H1 (cell line): Measurements from ENCODE around the gene TSPAN6. TPM values are rescaled to one million over a fixed set of nuclear protein-coding genes. Genes with fewer than 3 reads are reported as not detected.

ENCODE experiments used
- CTCF ChIA-PET: fragments of 300-600 bp; sonication (Branson Sonifier 250); formaldehyde crosslinking; loops from one replicate; lab custom pipeline; 2021; ENCODE audit not compliant: partially characterized antibody; lab: Charles Lee
- POLR2A ChIA-PET: fragments of 300-600 bp; sonication (Branson Sonifier 250); formaldehyde crosslinking; loops from one replicate; lab custom pipeline; 2021; ENCODE audit warnings: inconsistent platforms; ENCODE audit not compliant: partially characterized antibody; lab: Charles Lee
- DNase-seq, 2 experiments: peaks; one replicate each; pipeline versions ENCODE4 v3.0.0 to v3.0.0-alpha.2; 2010 to 2022; ENCODE audit warnings: low spot score in 2 of 2, low read depth in 1 of 2, mixed read lengths in 1 of 2
- FAIRE-seq: peaks from 2 replicates; lab custom pipeline; 2011; peaks lifted over from hg19 to GRCh38; lab: Jason Lieb, UNC
- H2AFZ ChIP-seq: 2 replicates; pipeline ENCODE4 v1.8.1; 2012; ENCODE audit warnings: low read length, inconsistent platforms
- H2AK5ac ChIP-seq: 2 replicates; pipeline ENCODE4 v1.6.1; 2013; ENCODE audit warnings: low read depth, low read length
- H2BK120ac ChIP-seq: replicated peaks from 2 replicates; pipeline ENCODE3; 2013; ENCODE audit warnings: low read depth, low read length, inconsistent platforms
- H2BK12ac ChIP-seq: 2 replicates; pipeline ENCODE4 v1.6.1; 2013; ENCODE audit warnings: low read depth, low read length
- H2BK15ac ChIP-seq: 2 replicates; pipeline ENCODE4 v1.6.1; 2013; ENCODE audit warnings: low read length
- H2BK20ac ChIP-seq: 2 replicates; pipeline ENCODE4 v1.6.1; 2013; ENCODE audit warnings: low read length
- H2BK5ac ChIP-seq: 2 replicates; pipeline ENCODE4 v1.6.1; 2013; ENCODE audit warnings: low read depth, low read length
- H3K14ac ChIP-seq: 2 replicates; pipeline ENCODE4 v1.6.1; 2013; ENCODE audit warnings: inconsistent platforms; ENCODE audit not compliant: insufficient read length
- H3K18ac ChIP-seq: 2 replicates; pipeline ENCODE4 v1.6.1; 2013; ENCODE audit warnings: low read length; ENCODE audit errors: extremely low read depth
- H3K23ac ChIP-seq: 2 replicates; pipeline ENCODE4 v1.6.1; 2013; ENCODE audit warnings: inconsistent platforms; ENCODE audit not compliant: insufficient read length
- H3K23me2 ChIP-seq: 2 replicates; pipeline ENCODE4 v1.6.1; 2013; ENCODE audit warnings: low read depth, low read length
- H3K27ac ChIP-seq: 2 replicates; pipeline ENCODE4 v1.6.1; 2011; ENCODE audit warnings: low read depth, low read length, inconsistent platforms
- H3K27me3 ChIP-seq, 4 experiments: replicated peaks in 1 of 4; 1 replicate in 1 of 4; 2 replicates in 3 of 4; pipeline versions ENCODE4 v1.6.1 to v1.8.1; 2011 to 2013; ENCODE audit warnings: low read length in 3 of 4, mild to moderate bottlenecking in 3 of 4, inconsistent platforms in 2 of 4, mixed read lengths in 2 of 4, moderate library complexity in 1 of 4; ENCODE audit not compliant: control insufficient read depth in 3 of 4, insufficient read depth in 3 of 4; ENCODE audit errors: extremely low read depth in 1 of 4
- H3K36me3 ChIP-seq, 4 experiments: 2 replicates each; pipeline versions ENCODE4 v1.6.1 to v1.8.1; 2011 to 2013; ENCODE audit warnings: mild to moderate bottlenecking in 4 of 4, low read length in 3 of 4, moderate library complexity in 2 of 4, control low read depth in 1 of 4, inconsistent platforms in 1 of 4; ENCODE audit not compliant: insufficient read depth in 4 of 4, control insufficient read depth in 2 of 4
- H3K4ac ChIP-seq: replicated peaks from 2 replicates; pipeline ENCODE3; 2013; ENCODE audit warnings: low read length, low read depth, mixed read lengths, inconsistent platforms; ENCODE audit not compliant: insufficient read length
- H3K4me1 ChIP-seq, 4 experiments: replicated peaks in 1 of 4; 1 replicate in 1 of 4; 2 replicates in 3 of 4; pipeline versions ENCODE4 v1.6.1 to v1.8.1; 2011 to 2013; ENCODE audit warnings: low read length in 3 of 4, inconsistent platforms in 2 of 4, mixed read lengths in 1 of 4; ENCODE audit not compliant: insufficient read depth in 4 of 4, control insufficient read depth in 3 of 4
- H3K4me2 ChIP-seq, 2 experiments: 2 replicates each; pipeline versions ENCODE4 v1.6.1 to v1.8.1; 2011 to 2013; ENCODE audit warnings: low read depth in 2 of 2, low read length in 2 of 2, control low read depth in 1 of 2, inconsistent platforms in 1 of 2, mild to moderate bottlenecking in 1 of 2; ENCODE audit not compliant: insufficient read depth in 1 of 2
- H3K4me3 ChIP-seq, 4 experiments: fragments of 200-600, 300-600 bp in 1 of 4; sonication (generic), shearing (Covaris generic), sonication (Bioruptor Twin) in 1 of 4; 2 replicates each; pipeline versions ENCODE4 v1.5.1 to v1.8.1; 2011 to 2016; ENCODE audit warnings: low read length in 4 of 4, low read depth in 3 of 4, control low read depth in 2 of 4, inconsistent platforms in 2 of 4, mild to moderate bottlenecking in 2 of 4, mixed read lengths in 1 of 4, moderate library complexity in 1 of 4; ENCODE audit not compliant: insufficient read depth in 2 of 4; ENCODE audit errors: extremely low read depth in 1 of 4
- H3K56ac ChIP-seq: replicated peaks from 2 replicates; pipeline ENCODE3; 2013; ENCODE audit warnings: low read depth, mild to moderate bottlenecking, mixed read lengths, low read length, inconsistent platforms; ENCODE audit not compliant: insufficient read length
- H3K79me1 ChIP-seq: 2 replicates; pipeline ENCODE4 v1.6.1; 2013; ENCODE audit warnings: low read depth, low read length, control low read depth
- H3K79me2 ChIP-seq, 2 experiments: 2 replicates each; pipeline versions ENCODE4 v1.6.1 to v1.8.1; 2012 to 2013; ENCODE audit warnings: low read length in 2 of 2, mild to moderate bottlenecking in 2 of 2, inconsistent platforms in 1 of 2; ENCODE audit not compliant: insufficient read depth in 2 of 2, control insufficient read depth in 1 of 2
- H3K9ac ChIP-seq, 4 experiments: replicated peaks in 1 of 4; 1 replicate in 1 of 4; 2 replicates in 3 of 4; pipeline versions ENCODE4 v1.6.1 to v1.8.1; 2011 to 2013; ENCODE audit warnings: low read depth in 3 of 4, low read length in 3 of 4, control low read depth in 2 of 4, mild to moderate bottlenecking in 2 of 4, moderate library complexity in 2 of 4, inconsistent platforms in 1 of 4; ENCODE audit errors: extremely low read depth in 1 of 4
- H3K9me3 ChIP-seq, 2 experiments: 2 replicates each; pipeline versions ENCODE4 v1.6.1 to v1.8.1; 2012 to 2013; ENCODE audit warnings: mild to moderate bottlenecking in 2 of 2, moderate library complexity in 2 of 2, control low read depth in 1 of 2, inconsistent platforms in 1 of 2, low read depth in 1 of 2, low read length in 1 of 2, mixed read lengths in 1 of 2; ENCODE audit not compliant: insufficient read depth in 2 of 2
- H4K20me1 ChIP-seq, 2 experiments: replicated peaks in 1 of 2; 2 replicates each; pipeline versions ENCODE3 to v1.8.1; 2011 to 2013; ENCODE audit warnings: inconsistent platforms in 2 of 2, low read length in 2 of 2, mild to moderate bottlenecking in 1 of 2; ENCODE audit not compliant: insufficient read depth in 2 of 2, control insufficient read depth in 1 of 2
- H4K5ac ChIP-seq: 2 replicates; pipeline ENCODE4 v1.6.1; 2013; ENCODE audit warnings: low read length, low read depth, mixed read lengths, inconsistent platforms; ENCODE audit not compliant: insufficient read length
- H4K8ac ChIP-seq: 2 replicates; pipeline ENCODE4 v1.8.0; 2013; ENCODE audit warnings: mild to moderate bottlenecking, moderate library complexity, low read length, inconsistent platforms; ENCODE audit not compliant: insufficient read depth; ENCODE audit errors: extremely low read depth
- H4K91ac ChIP-seq: replicated peaks from 2 replicates; pipeline ENCODE3; 2013; ENCODE audit warnings: low read length, mixed read lengths, inconsistent platforms; ENCODE audit not compliant: insufficient read length
- CEBPB ChIP-seq: IDR thresholded peaks from 2 replicates; pipeline ENCODE4 v1.6.1; 2012; ENCODE audit warnings: low read depth, low read length
- POLR2A ChIP-seq, 2 experiments: IDR thresholded peaks; 1 replicate in 1 of 2; 2 replicates in 1 of 2; pipeline ENCODE4 v1.6.1; 2011; ENCODE audit warnings: low read depth in 2 of 2, low read length in 2 of 2, mild to moderate bottlenecking in 2 of 2; ENCODE audit errors: control extremely low read depth in 1 of 2
- SRF ChIP-seq: IDR thresholded peaks from 2 replicates; pipeline ENCODE4 v1.6.1; 2011; ENCODE audit warnings: mild to moderate bottlenecking, low read depth, low read length, moderate library complexity
- TAF7 ChIP-seq: optimal IDR thresholded peaks from 2 replicates; pipeline ENCODE3; 2011; ENCODE audit warnings: low read depth, mild to moderate bottlenecking, inconsistent platforms, low read length, moderate library complexity, borderline replicate concordance
- WGBS, 2 experiments: shearing (Covaris generic) in 1 of 2; methylation state at CpG; one replicate each; pipeline versions ENCODE4 v1.1.6 to v1.1.7; 2013 to 2015; ENCODE audit warnings: low lambda C conversion rate in 2 of 2, mixed read lengths in 2 of 2, inconsistent platforms in 1 of 2, low coverage in 1 of 2, missing lambda C conversion rate in 1 of 2; ENCODE audit not compliant: insufficient replicate concordance in 2 of 2, insufficient coverage in 1 of 2, insufficient read length in 1 of 2; ENCODE audit errors: extremely low coverage in 1 of 2, missing lambda C conversion rate in 1 of 2; 5-methylcytosine and 5-hydroxymethylcytosine counted together
- polyA plus RNA-seq, 7 experiments: library from polyadenylated mRNA; depleted of rRNA in 3 of 7; stranded (reverse) in 5 of 7; unstranded in 2 of 7; fragments of >200 nt in 5 of 7; fragments of 200-250 nt in 2 of 7; gene quantifications; 1 replicate in 5 of 7; 2 replicates in 1 of 7; 4 replicates in 1 of 7; pipeline versions ENCODE4 v1.2.1 to v1.2.3, GENCODE V29; 2011 to 2013; ENCODE audit warnings: missing spikeins in 2 of 7, mixed read lengths in 2 of 7
- total RNA-seq: library from RNA; stranded (reverse); fragmentation: NEBNext Ultra II Directional; extraction: Animal tissue kit (Norgen Biotek cat#: 25700); gene quantifications from 2 replicates; pipeline ENCODE4 v1.2.1, GENCODE V29; 2021

Gene TSPAN6
- total and polyA plus RNA-seq, 2 of the 8 experiments (the other 6 are each of a cell fraction or from before 2014, with no cell fraction given): 58.1 to 67.7 TPM

- Histone ChIP-seq H4K20me1 (no peaks in the 10 kb centered on the region), H3K23me2 (no peaks in the 10 kb centered on the region), H3K79me2 (no peaks in the 10 kb centered on the region), H2AK5ac (no peak overlapping the region), H4K91ac (no peak overlapping the region), H3K9me3 (no peaks in the 10 kb centered on the region), H2BK15ac (no peak overlapping the region), H4K5ac (no peak overlapping the region), H3K79me1 (no peaks in the 10 kb centered on the region), H3K36me3 (no peaks in the 10 kb centered on the region), H2BK5ac (no peak overlapping the region), H3K56ac (no peak overlapping the region), H3K4me1 (peaks cover 0 to 3% (median 0%) of the 10 kb centered on the region in 4 experiments; a peak in 2 of 7 replicates), H2BK120ac (no peak overlapping the region), H3K18ac (no peak overlapping the region), H3K23ac (no peak overlapping the region), H3K27me3 (no peaks in the 10 kb centered on the region), H2BK12ac (no peak overlapping the region), H3K4me2 (no peak overlapping the region), H2AFZ (no peak overlapping the region), H3K14ac (no peak overlapping the region), H3K27ac (no peak overlapping the region), H3K4ac (no peak overlapping the region), H4K8ac (no peak overlapping the region), H2BK20ac (no peak overlapping the region), H3K9ac (no peak overlapping the region), H3K4me3 (no peak overlapping the region)
- ChIA-PET CTCF (interaction anchor here (0.8 kb wide), 1 partner anchor 16 kb away, joined by 3 read pairs; no protein-coding TSS in a partner anchor), POLR2A (no interaction called here)
- DNase-seq: no peak
- 80% methylated on average over 3 of the region's 5 CpGs; no CpG with 5 or more reads in 1 of the 2 experiments for WGBS, 2 experiments
- FAIRE-seq: no peak
- TF ChIP-seq SRF: no peak
- TF ChIP-seq CEBPB: no peak
- no peak for TF ChIP-seq POLR2A (IDR thresholded peaks at IDR 0.05; ENCODE audit: control extremely low read depth in 1 of 2, low read depth in 2 of 2, low read length in 2 of 2)
- no peak for TF ChIP-seq TAF7
These were observed 45.2 kb downstream of the TSPAN6 start for GRCh38 chrX:100591256-100592051.
